Measurements from ENCODE around the gene TNFAIP8.
A peak's percentile ranks its signal among the peaks of the same experiment; 100 is the strongest.
"Not testable (repeated sequence)": the region's sequence is repeated elsewhere in the genome, so short reads cannot be mapped to it uniquely, and the experiment has no call there.

TNFAIP8 gene

GRCh38 chr5:119396030-119396664 is 40.3 kb downstream of the TNFAIP8 start:
- DNase-seq (ENCODE audit: low read depth) = no peak

DNA sequence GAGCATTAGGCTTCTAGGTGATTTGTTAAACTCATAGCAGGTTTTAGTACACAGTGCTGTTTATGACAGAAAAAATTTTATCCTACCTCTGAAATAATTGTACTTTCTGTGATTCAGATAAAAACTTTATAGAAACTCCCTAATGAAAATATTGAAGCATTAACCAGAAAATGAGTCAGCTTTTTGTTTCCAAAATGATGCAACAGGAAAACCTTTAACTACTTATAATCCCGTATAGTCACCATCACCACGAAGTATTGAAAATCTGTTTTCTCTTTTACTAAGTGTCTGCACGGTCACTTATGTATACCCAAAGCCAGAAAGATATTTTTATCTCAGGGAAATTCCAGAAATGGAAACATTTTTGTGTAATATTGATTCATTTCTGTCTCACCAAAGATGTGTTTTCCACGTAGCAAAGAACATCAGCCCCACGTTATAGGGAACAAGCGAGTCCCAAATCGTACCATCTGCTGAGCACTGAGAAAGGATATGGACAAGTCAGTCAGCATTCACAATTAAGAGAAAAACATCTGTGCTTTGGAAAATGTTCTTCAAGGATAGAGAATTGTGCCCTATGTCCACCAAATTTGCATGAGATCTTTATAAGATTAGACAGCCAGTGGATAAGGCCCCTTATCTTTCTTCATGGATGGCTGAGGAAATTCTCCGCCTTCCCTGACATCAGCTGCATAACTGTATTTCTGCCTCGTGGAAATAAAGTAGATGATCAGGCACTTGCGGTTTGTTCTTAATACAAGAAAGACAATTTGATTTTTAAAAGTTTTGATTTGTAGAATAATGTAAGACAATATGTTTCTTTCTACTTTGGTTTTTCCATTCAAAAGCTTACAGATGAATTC is 41.9 kb downstream of the TNFAIP8 start:
- DNase-seq (ENCODE audit: low read depth) = no peak

DNA sequence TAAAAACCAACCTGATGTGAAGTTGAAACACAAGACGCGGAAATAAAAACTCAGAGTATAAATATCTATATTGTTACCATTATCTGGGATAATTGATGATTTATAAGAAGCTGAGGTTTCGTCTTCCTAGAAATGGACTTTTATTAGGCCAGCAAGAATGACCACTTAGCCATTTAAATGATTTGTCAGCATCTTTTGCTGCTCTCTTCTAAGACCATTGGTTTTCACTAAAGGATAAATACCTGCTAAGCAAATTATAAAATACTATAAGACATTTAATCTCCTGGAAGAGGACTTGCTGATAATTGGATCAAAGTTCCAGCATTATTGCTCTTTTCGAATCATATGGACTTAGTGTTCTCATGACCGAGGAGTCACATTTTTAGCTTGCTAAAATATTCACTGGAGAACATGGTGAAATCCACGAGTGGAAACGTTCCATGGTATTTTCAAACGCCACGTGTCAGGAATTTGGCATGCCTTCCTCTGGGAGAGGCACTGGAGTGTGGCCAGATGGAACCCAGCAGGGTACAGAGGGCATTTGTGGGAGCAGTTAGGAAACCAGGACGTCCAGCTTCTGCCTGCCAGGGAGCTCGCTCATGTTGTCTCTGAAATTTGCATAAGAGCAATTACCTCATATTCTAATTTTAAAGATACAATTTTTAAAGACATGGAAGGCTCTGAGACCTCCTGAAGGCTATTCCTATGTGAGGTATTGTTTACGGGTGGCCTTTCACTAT is 43.1 kb downstream of the TNFAIP8 start:
- DNase-seq (ENCODE audit: low read depth) = no peak

- no peak for DNase-seq (ENCODE audit: low read depth)
Observed at GRCh38 chr5:119400245-119400644, 44.4 kb downstream of the TNFAIP8 start.

DNA sequence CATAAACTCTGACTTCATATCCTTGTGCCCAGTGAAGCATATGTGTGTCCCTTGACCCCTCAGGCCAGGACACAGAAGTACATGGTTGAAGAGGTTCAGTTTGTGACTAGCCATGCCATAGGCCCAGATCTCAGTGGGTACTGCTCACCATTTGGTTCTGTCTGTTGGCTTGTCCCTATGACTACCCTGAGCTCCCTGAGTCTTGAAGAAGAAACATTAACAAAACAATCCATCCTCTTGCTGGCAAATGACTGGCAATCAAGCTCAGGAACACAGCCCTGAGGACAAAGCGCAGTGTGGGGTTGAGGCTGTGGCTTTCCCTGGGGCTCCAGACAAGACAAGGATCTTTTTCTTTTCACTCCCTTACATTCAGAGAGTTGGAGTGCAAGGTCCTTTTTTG is 46.3 kb downstream of the TNFAIP8 start:
- no peak for DNase-seq (ENCODE audit: low read depth)

DNA sequence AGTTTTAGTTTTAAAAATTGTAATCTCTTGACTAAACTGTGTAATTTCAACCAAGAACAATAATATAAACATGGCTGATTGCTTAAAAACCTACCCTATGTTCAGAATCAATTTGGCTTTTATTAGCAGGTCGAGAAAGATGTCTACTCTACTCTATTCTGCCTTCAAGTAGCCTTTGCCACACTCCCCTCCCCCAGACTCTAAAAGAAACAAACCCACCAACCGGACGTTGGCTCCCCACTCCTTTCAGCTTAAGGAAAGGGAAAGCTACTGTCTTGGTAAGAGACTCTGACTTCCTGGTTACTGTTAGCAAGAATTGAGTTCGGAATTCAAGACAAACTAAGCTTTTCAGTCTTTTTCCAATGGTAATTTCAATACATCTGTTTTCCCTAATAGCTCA is 46.7 kb downstream of the TNFAIP8 start:
- no peak for DNase-seq (ENCODE audit: low read depth)

GRCh38 chr5:119404033-119404432 is 48.2 kb downstream of the TNFAIP8 start:
- no peak for DNase-seq (ENCODE audit: low read depth)

GRCh38 chr5:119405419-119405818 is 49.6 kb downstream of the TNFAIP8 start:
- no peak for DNase-seq (ENCODE audit: low read depth)

- DNase-seq (ENCODE audit: low read depth) = no peak
Observed at GRCh38 chr5:119406551-119407110, 50.8 kb downstream of the TNFAIP8 start.

- no peak for DNase-seq (ENCODE audit: low read depth)
Observed at GRCh38 chr5:119409235-119409815, 53.5 kb downstream of the TNFAIP8 start.

DNA sequence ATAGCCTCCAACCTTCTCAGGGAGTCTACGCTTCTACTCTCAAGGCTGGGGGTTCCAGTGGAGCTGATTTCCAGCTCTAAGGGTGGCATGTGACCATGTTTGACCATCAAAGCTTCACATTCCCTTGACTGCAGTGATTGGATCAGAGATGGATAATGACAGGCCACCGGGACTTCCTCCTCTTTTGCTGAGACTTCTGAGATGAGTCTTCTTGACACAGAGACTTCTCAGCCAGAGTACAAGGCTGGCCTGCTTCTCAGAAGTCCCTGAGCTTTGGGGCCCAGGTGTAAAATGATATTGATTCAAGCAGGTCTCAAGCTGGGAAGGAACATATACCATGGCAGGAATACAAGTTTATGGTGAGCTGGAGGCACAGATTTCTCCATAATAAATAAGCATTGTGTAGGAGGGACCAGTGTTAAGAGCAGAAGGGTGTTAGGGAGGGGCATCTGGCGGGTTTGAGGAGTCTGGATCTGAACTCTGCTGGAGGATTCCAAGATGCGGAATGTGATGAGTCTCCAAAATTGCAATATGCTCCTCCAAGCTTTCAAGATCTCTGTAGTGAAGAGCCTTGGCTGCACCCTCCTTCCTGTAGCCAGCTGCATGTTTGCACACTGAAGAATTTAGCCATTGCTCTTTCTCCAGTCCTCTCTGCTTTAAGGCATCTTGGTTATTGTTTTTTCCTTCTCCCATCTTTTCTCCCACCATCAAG is 54.8 kb downstream of the TNFAIP8 start:
- no peak for DNase-seq (ENCODE audit: low read depth)

DNA sequence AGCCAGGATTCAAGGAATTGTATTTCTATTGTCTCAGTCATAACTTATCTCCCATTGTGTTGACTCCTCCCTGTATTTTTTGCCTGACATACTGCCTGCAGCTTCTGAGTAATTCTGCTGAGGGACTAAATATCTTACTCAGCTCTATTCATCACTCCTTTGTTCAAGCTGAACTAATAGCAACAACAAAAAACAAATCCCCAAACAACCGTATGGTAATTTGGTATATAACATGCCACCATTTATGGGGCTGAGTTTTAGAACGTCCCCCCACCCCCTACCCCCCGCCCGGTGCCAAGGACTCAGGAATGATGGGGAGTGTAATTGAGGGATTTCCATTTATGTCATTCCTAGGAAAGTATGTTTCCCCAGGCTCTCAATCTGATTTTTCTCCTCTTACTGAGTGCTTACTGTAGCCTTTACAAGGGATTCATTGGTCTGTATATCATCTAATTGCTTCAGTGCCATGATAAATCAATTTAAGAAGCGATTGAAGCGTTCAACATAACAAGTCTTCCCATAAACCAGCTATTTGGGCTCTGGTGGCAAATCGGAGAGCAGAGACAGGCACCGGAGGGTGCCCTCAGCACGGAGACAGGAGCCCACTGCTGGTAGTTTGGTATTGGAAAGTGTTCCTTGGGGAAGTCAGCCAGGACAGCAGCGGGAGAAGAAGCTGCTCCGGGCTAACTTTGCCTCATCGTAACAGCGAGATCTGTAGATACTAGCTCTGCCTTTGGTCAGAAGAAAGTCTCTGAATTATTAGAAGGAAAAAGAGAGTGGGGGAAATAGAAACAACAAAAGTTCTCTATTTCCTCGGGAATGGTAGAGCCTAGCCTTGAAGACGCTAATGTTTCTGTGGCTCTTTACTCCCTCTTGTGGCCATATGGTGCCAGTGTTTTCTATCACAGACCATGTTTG is 55.8 kb downstream of the TNFAIP8 start:
- peak; percentile 21 for DNase-seq (ENCODE audit: low read depth)

GRCh38 chr5:119412279-119413227 is 56.7 kb downstream of the TNFAIP8 start:
- DNase-seq (ENCODE audit: low read depth) = no peak

DNA sequence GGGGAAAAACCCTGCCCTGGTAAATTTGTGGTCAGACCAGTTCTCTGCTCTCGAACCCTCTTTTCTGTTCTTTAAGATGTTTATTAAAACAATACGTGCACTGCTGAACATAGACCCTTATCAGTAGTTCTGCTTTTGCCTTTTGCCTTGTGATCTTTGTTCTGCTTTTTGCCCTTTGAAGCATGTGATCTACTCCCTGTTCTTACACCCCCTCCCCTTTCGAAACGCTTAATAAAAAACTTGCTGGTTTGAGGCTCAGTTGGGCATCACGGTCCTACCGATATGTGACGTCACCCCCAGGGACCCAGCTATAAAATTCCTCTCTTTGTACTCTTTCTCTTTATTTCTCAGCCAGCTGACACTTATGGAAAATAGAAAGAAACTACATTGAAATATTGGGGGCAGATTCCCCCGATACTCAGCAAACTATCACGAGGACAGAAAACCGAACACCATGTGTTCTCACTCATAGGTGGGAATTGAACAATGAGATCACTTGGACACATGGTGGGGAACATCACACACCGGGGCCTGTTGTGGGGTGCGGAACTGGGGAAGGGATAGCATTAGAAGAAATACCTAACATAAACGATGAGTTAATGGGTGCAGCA is 58.4 kb downstream of the TNFAIP8 start:
- not testable (repeated sequence) for DNase-seq (ENCODE audit: low read depth)

DNA sequence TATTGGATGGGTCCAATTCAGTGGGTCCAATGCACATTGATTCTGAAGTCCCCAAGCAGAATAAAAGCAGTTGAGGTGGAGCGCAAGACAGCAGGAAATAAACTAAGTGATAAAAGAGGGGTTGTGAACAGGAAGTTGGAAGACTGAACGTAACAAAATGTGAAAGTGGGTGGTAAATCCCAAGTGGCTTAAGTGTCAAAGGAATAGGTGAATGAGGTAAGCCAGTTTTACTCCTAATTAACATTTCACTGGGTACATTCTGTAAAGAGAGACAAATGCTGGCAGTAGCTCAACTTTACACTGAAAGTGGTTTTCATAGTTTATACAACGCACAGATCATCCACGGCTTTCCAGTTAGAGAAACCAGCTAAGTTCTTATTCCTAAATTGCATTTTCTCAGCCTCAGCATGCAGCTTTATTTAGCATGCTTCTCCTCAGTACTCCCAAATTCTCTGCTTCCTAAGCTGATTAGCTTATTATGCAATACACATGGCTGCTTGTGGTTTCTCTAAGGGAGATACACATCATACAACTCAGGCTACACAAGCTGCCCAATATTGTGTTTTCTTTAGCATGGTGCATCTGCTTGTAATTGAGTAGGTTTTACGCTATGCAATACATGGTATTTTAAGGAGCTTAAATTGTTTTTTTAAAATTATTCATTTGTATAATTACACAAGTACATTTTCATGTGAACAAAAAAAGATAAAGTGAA is 62.2 kb downstream of the TNFAIP8 start:
- DNase-seq (ENCODE audit: low read depth) = no peak

DNA sequence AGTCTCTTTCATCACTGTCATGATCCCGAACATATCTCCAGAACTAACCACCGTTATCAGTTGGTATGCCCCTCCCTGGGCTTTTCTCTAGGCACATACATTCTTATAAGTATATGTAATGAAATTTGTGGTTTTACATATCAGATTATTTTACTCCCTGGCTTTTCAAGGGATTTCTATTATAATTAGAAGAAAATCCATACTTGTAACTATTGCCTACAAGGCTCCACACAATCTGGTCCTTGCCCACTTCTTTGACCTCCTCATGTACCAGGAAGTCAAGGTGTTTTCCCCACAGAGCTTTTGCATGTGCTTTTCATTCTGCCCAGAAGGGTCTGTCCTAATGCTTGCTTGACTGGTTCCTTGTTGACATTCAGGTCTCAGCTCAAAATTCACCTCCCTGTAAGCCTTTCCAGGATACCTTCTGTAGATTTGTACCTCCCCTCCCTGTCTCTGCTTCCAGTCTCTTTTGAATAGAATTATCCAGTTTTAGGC is 62.8 kb downstream of the TNFAIP8 start:
- DNase-seq (ENCODE audit: low read depth) = no peak

DNA sequence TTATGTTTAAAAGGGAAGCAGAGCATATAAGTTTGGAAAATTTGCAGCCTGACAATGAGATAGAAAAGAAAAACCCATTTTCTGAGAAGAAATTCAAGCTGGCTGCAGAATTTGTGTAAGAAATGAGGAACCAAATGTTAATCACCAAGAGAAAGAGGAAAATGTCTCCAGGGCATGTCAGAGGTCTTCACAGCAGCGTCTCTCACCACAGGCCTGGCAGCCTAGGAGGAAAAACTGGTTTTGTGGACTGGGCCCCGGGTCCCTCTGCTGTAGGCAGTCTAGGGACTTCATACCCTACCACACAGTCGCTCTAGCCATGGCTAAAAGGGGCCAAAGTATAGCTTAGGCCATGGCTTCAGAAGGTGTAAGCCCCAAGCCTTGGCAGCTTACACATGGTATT is 64.3 kb downstream of the TNFAIP8 start:
- DNase-seq (ENCODE audit: low read depth) = no peak

DNA sequence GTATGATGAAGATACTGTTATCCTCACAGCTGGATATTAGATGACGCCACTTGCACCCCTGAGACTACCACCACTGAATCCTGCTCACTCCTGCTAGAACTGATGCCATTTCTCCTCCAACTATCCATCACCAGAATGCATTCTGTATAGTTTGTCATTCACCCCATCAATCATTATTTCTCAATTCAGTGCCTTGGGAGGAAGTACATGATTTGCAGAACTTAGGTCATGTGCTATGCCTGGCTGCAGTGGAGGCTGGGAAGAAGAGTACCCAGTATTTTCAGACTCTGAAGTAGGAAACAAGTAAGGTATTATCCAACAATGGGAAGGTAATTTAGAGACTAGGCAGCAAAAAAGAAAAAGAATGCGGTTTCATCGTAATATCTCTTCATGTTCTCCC is 70.2 kb downstream of the TNFAIP8 start:
- no peak for DNase-seq (ENCODE audit: low read depth)

All from activated T-cell treated with anti-CD3 and anti-CD28 coated beads for 1 hour (primary cell).